ENCODE measurements around the gene TMC4.

DNA sequence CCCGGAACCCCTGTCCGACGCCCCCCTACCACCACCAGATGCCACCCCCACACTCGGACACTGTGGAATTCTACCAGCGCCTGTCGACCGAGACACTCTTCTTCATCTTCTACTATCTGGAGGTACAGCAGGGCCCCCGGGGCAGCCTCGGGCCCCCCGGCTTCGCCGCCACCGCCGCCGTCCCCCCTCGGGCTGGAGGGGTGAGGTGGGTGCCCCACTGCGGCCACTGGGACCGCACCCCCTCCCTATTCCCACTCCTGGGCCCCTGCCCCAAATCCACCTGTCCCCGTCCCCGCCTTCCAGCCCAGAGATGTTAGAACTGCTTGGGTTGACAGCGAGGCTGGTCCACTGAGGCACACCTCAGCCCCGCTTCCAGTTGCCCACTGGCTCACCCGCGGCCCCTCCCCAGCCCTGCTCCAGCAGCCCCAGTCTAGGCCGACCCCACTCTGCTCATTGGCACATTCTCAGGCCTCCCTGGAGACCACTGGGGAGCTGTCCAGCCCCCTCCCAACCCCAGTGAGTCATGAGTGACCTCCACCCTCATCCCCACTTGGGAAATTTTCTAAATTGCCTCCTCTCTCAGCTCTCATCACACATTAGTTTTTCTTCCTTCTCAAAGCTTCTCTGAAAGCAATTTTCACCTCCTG lies 20.0 kb downstream of the TMC4 start:
- TF ChIP-seq, protein P1, sequence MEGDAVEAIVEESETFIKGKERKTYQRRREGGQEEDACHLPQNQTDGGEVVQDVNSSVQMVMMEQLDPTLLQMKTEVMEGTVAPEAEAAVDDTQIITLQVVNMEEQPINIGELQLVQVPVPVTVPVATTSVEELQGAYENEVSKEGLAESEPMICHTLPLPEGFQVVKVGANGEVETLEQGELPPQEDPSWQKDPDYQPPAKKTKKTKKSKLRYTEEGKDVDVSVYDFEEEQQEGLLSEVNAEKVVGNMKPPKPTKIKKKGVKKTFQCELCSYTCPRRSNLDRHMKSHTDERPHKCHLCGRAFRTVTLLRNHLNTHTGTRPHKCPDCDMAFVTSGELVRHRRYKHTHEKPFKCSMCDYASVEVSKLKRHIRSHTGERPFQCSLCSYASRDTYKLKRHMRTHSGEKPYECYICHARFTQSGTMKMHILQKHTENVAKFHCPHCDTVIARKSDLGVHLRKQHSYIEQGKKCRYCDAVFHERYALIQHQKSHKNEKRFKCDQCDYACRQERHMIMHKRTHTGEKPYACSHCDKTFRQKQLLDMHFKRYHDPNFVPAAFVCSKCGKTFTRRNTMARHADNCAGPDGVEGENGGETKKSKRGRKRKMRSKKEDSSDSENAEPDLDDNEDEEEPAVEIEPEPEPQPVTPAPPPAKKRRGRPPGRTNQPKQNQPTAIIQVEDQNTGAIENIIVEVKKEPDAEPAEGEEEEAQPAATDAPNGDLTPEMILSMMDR (IDR thresholded peaks at IDR 0.05): no peak
- TF ChIP-seq POLR2A (IDR thresholded peaks at IDR 0.05) (no peak), EP300 (IDR thresholded peaks at IDR 0.05) (no peak)

Measured in ovary (tissue), 3 donors.